ENCODE measurements around the gene BAHCC1.

The BAHCC1 gene

DNA sequence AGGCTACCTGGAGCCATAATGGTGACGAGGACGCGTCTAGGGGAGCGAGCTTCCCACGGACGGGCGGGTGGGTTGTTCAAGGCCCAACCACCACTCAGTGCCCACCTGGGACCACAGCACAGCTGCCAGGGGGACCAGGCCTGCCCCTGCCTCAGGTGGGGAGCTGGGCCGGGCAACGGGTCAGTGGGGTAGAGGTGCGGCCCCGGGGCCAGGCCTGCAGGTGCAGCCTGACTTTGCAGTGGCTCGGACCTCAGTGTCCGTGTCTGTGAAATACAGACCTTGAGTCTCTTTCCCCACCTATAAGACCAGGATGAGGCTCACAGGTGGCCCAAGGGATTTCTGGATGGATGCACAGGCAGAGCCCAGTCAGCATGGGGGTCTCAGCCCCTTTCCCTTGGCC, 74.0 kb downstream of the BAHCC1 start:
- Histone ChIP-seq H3K27me3 (ENCODE audit: control insufficient read depth, insufficient read depth, low read length) (no peaks in the 10 kb centered on the region), H3K4me1 (ENCODE audit: control insufficient read depth, low read depth, low read length) (no peaks in the 10 kb centered on the region), H3K36me3 (ENCODE audit: control insufficient read depth, low read depth, low read length) (no peaks in the 10 kb centered on the region), H3K9ac (ENCODE audit: low read length) (no peak overlapping the region), H3K4me3 (ENCODE audit: low read length) (no peak overlapping the region), H3K9me3 (ENCODE audit: control insufficient read depth, low read depth, low read length) (no peaks in the 10 kb centered on the region), H3K27ac (ENCODE audit: low read length) (no peak overlapping the region)

DNA sequence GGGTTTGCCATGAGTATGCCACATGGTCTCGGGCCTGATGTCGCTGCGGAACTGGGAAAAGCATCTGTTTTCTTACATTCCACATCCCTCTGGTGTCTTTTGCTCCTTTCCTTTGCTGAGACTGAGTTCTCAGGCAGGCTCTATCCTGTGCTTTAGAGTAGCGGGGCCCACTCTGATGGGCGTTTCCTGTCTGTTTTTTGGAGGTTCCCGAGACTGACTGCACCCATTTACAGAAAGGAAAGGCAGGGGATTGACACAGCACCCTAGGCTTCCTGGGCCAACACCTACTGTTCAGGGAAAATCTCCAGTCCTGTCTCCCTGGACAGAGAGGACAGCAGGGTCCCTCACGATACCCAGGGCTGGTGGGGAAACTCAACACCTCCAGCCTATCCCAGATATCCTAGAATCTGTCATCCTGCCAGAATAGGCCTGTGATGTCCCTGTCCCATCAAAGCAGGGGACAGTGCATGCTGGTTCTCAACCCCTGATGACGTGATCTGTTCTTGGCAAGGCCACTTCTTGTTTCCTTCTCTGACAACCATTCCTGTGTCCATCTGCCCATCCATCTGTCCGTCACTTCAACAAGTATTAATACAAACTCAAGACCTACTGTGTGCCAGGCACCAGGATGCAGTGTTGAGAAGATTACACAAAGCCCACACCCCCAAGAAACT, 75.2 kb downstream of the BAHCC1 start:
- Histone ChIP-seq H3K36me3 (ENCODE audit: control insufficient read depth, low read depth, low read length) (no peaks in the 10 kb centered on the region), H3K27ac (ENCODE audit: low read length) (no peak overlapping the region), H3K4me1 (ENCODE audit: control insufficient read depth, low read depth, low read length) (no peaks in the 10 kb centered on the region), H3K4me3 (ENCODE audit: low read length) (no peak overlapping the region), H3K9ac (ENCODE audit: low read length) (no peak overlapping the region), H3K27me3 (ENCODE audit: control insufficient read depth, insufficient read depth, low read length) (no peaks in the 10 kb centered on the region), H3K9me3 (ENCODE audit: control insufficient read depth, low read depth, low read length) (no peaks in the 10 kb centered on the region)

DNA sequence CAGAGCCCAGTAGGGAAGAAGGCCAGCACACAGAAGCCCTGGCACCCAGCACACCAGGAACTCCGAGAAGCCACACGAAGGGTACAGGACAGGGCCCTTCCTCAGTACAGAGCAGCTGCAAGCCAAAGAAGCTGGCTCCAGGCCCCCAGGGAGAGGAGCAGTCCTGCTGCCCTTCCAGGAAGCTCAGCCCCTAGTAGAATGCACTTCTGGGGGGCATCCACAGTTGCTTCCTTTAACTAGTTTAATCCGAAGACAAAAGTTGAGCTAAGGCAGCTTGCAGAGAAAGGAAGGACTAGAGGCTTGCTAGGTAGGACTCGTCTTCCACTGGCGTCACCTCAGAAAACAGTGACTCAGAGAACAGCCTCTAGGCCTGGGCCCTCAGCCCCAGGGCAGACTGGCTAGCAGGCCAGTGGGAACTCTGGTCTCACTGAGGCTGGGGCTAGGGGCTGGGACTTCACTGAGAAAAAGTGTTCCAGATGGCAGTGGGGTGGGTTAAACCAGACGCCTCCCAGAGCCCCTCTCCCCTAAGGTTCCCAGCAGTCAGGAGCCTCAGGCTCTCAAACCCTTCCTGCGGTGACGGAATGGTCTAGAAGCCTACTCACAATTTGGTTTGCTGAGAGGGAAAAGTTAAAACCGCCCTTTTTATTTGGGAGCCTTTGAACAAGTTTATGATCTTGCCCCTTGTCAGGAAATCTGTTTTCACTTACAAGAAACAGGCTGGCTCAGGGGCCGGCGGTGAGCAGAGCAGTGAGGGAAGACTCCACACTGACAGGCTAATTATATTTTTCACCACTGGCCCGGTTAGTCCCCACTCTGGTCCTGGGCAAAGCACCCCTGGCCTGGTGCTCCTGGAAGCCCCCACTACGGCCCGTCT, 75.9 kb downstream of the BAHCC1 start:
- H3K4me3 ChIP-seq (ENCODE audit: low read length), result no peak overlapping the region
- no peaks in the 10 kb centered on the region for H3K36me3 ChIP-seq (ENCODE audit: control insufficient read depth, low read depth, low read length)
- H3K27ac ChIP-seq (ENCODE audit: low read length), result no peak overlapping the region
- H3K9ac ChIP-seq (ENCODE audit: low read length), result no peak overlapping the region
- no peaks in the 10 kb centered on the region for H3K27me3 ChIP-seq (ENCODE audit: control insufficient read depth, insufficient read depth, low read length)
- H3K4me1 ChIP-seq (ENCODE audit: control insufficient read depth, low read depth, low read length), result no peaks in the 10 kb centered on the region
- no peaks in the 10 kb centered on the region for H3K9me3 ChIP-seq (ENCODE audit: control insufficient read depth, low read depth, low read length)

DNA sequence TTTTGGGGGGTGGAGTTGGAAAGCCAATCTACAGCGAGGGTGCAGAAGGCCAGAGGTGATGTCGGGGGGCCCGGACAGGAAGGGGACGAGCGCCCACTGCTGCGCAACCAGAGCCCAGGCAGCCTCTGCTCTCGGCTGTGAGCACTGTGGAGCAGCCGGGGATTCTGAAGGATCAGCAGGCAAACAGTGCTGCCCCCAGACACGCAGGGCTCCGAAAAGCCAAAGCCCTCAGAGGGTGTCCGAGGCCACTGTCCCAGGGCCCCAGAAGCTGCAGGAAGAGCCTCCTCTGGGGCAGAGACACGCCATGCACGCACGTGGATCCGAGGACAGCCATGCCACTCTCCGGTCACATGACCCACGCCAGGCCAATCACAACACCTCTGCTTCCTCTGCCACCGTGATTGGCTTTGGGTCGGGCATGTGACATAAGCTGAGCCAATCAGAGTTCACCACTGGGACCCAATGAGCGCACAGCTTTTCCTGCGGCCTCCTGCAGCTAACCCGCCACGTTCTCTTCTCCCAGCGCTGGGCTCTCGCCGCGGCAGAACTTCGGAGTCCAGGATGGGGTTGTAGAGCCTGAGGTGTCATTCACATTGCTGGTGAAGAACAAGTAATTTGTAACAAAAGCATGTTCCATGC, 76.7 kb downstream of the BAHCC1 start:
- H3K9me3 ChIP-seq (ENCODE audit: control insufficient read depth, low read depth, low read length), result no peaks in the 10 kb centered on the region
- H3K27ac ChIP-seq (ENCODE audit: low read length), result no peak overlapping the region
- H3K4me3 ChIP-seq (ENCODE audit: low read length), result no peak overlapping the region
- H3K4me1 ChIP-seq (ENCODE audit: control insufficient read depth, low read depth, low read length), result no peaks in the 10 kb centered on the region
- H3K9ac ChIP-seq (ENCODE audit: low read length), result no peak overlapping the region
- no peaks in the 10 kb centered on the region for H3K36me3 ChIP-seq (ENCODE audit: control insufficient read depth, low read depth, low read length)
- H3K27me3 ChIP-seq (ENCODE audit: control insufficient read depth, insufficient read depth, low read length), result no peaks in the 10 kb centered on the region

DNA sequence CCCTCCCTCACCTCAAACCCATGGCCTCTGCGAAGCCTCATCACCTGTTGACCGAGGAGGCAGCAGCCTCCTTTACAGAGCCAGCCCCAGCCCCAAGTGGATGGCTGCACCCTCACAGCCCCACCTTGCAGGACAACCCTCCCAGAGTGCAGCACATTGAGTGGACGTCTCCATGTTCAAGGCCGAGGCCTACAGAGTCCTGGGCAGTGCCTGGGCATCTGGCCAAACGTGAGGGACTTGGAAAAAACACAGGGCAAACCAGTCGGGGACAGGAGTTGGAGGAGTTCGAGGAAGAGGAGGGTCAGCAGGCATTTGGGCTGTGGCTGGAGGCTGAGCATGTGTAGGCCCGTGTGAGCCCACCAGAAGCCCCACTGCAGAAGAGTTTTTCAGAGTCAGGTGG, 77.8 kb downstream of the BAHCC1 start:
- Histone ChIP-seq H3K9me3 (ENCODE audit: control insufficient read depth, low read depth, low read length) (no peaks in the 10 kb centered on the region), H3K4me1 (ENCODE audit: control insufficient read depth, low read depth, low read length) (no peaks in the 10 kb centered on the region), H3K27me3 (ENCODE audit: control insufficient read depth, insufficient read depth, low read length) (no peaks in the 10 kb centered on the region), H3K27ac (ENCODE audit: low read length) (no peak overlapping the region), H3K4me3 (ENCODE audit: low read length) (no peak overlapping the region), H3K36me3 (ENCODE audit: control insufficient read depth, low read depth, low read length) (no peaks in the 10 kb centered on the region), H3K9ac (ENCODE audit: low read length) (no peak overlapping the region)

DNA sequence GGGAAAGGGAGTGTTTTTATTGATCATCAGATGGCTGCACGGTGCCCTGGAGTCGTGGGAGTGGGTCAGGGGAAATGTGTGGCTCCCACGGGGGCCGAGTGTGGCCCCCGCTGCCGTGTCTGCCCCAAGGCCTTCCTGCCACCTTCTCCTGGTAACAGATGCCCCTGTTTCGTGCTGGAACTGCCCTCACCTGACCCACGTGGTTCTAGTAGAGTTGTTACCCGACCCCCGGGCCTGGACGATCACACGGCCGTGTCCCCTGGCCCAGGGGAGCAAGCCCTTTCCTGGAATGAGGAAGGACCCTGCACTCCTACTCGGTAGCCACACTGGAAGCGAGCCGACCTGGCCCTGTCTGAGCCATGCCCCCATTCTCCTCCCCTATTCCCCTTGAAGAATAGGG, 79.7 kb downstream of the BAHCC1 start:
- H3K4me1 ChIP-seq (ENCODE audit: control insufficient read depth, low read depth, low read length), result no peaks in the 10 kb centered on the region
- no peaks in the 10 kb centered on the region for H3K9me3 ChIP-seq (ENCODE audit: control insufficient read depth, low read depth, low read length)
- no peak overlapping the region for H3K4me3 ChIP-seq (ENCODE audit: low read length)
- no peak overlapping the region for H3K27ac ChIP-seq (ENCODE audit: low read length)
- no peak overlapping the region for H3K9ac ChIP-seq (ENCODE audit: low read length)
- no peaks in the 10 kb centered on the region for H3K36me3 ChIP-seq (ENCODE audit: control insufficient read depth, low read depth, low read length)
- no peaks in the 10 kb centered on the region for H3K27me3 ChIP-seq (ENCODE audit: control insufficient read depth, insufficient read depth, low read length)

DNA sequence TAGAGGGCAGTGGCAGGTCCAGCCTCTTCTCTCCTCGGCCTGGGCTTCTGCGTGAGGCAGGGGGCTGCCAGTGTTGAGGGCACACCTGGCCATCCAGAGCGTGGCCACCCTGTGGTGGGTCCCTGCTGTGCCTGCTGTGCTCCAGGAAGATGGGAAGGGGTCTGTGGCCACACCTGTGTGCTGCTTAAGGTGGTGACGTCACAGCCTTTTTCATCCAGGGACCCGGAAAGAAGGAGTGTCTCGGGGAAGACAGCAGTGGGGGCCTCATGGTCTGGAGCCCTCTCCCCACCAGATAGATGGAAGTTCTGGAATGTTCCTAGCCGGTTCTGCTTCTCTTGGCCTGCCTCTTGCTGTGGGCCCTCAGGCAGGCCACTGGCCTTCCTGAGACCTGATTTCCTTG, 80.8 kb downstream of the BAHCC1 start:
- Histone ChIP-seq H3K27ac (ENCODE audit: low read length) (no peak overlapping the region), H3K9me3 (ENCODE audit: control insufficient read depth, low read depth, low read length) (no peaks in the 10 kb centered on the region), H3K4me1 (ENCODE audit: control insufficient read depth, low read depth, low read length) (no peaks in the 10 kb centered on the region), H3K9ac (ENCODE audit: low read length) (no peak overlapping the region), H3K27me3 (ENCODE audit: control insufficient read depth, insufficient read depth, low read length) (peaks cover 9% of the 10 kb centered on the region), H3K4me3 (ENCODE audit: low read length) (no peak overlapping the region), H3K36me3 (ENCODE audit: control insufficient read depth, low read depth, low read length) (no peaks in the 10 kb centered on the region)

DNA sequence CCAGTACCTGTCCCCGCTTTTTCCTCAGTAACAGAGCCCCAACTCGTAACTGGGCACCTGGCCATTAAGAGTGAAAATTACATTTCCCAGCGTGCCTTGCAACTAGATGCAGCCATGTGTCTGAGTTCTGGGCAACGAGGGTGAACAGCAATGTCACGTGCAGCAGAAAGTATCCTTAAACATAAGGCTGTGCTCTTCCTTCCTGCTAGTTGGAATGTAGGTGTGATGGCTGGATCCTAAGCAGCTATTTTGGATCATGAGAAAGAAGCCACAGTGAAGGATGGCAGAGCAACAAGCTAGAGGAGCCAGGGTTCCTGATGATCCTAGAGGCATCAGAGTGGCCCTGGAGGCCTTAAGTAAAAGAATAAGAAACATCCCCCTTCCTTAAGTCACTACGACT, 81.4 kb downstream of the BAHCC1 start:
- H3K4me3 ChIP-seq (ENCODE audit: low read length), result no peak overlapping the region
- H3K27me3 ChIP-seq (ENCODE audit: control insufficient read depth, insufficient read depth, low read length), result peaks cover 9% of the 10 kb centered on the region
- no peak overlapping the region for H3K9ac ChIP-seq (ENCODE audit: low read length)
- no peaks in the 10 kb centered on the region for H3K36me3 ChIP-seq (ENCODE audit: control insufficient read depth, low read depth, low read length)
- no peak overlapping the region for H3K27ac ChIP-seq (ENCODE audit: low read length)
- H3K4me1 ChIP-seq (ENCODE audit: control insufficient read depth, low read depth, low read length), result no peaks in the 10 kb centered on the region
- H3K9me3 ChIP-seq (ENCODE audit: control insufficient read depth, low read depth, low read length), result no peaks in the 10 kb centered on the region

DNA sequence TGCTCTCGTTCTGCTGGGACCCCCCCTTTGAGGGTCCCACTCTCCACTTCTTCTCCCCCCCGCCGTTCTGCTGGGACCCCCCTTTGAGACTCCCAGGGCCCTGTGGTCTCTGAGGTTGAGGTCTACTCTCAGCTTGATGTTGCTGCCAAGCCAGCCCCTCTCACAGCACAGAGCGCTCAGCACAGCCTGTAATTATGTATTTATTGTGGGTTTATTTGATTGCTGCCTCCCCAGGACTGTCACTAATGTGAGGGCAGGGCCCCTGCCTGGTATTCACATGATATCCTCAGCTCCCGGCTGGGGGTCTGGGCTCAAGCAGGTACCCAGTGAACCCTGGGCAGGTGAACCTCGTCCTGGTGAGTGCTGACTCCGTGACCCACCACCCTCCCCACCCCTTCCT, 81.9 kb downstream of the BAHCC1 start:
- Histone ChIP-seq H3K9ac (ENCODE audit: low read length) (no peak overlapping the region), H3K4me3 (ENCODE audit: low read length) (no peak overlapping the region), H3K27ac (ENCODE audit: low read length) (no peak overlapping the region), H3K4me1 (ENCODE audit: control insufficient read depth, low read depth, low read length) (no peaks in the 10 kb centered on the region), H3K36me3 (ENCODE audit: control insufficient read depth, low read depth, low read length) (no peaks in the 10 kb centered on the region), H3K27me3 (ENCODE audit: control insufficient read depth, insufficient read depth, low read length) (peaks cover 15% of the 10 kb centered on the region), H3K9me3 (ENCODE audit: control insufficient read depth, low read depth, low read length) (no peaks in the 10 kb centered on the region)

DNA sequence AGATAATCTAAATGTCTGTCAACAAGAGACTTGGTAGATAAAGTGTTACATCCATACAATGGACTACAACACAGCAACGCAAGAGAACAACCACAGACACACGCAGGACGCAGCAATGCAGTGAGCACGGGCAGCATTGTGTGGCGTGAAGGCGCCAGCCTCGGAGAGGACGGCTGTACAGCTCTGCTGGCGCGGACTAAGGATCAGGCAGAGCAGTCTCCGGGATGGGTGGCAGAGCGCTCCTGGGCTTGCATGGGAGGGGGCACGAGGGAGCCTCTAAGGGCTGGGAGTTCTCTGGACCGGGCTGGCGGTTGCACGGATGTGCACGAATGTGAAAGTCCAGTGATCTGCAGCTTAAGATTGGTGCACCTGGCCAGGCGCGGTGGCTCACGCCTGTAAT, 82.9 kb downstream of the BAHCC1 start:
- Histone ChIP-seq H3K27ac (ENCODE audit: low read length) (no peak overlapping the region), H3K27me3 (ENCODE audit: control insufficient read depth, insufficient read depth, low read length) (peaks cover 24% of the 10 kb centered on the region), H3K36me3 (ENCODE audit: control insufficient read depth, low read depth, low read length) (no peaks in the 10 kb centered on the region), H3K9me3 (ENCODE audit: control insufficient read depth, low read depth, low read length) (no peaks in the 10 kb centered on the region), H3K9ac (ENCODE audit: low read length) (no peak overlapping the region), H3K4me3 (ENCODE audit: low read length) (no peak overlapping the region), H3K4me1 (ENCODE audit: control insufficient read depth, low read depth, low read length) (no peaks in the 10 kb centered on the region)

DNA sequence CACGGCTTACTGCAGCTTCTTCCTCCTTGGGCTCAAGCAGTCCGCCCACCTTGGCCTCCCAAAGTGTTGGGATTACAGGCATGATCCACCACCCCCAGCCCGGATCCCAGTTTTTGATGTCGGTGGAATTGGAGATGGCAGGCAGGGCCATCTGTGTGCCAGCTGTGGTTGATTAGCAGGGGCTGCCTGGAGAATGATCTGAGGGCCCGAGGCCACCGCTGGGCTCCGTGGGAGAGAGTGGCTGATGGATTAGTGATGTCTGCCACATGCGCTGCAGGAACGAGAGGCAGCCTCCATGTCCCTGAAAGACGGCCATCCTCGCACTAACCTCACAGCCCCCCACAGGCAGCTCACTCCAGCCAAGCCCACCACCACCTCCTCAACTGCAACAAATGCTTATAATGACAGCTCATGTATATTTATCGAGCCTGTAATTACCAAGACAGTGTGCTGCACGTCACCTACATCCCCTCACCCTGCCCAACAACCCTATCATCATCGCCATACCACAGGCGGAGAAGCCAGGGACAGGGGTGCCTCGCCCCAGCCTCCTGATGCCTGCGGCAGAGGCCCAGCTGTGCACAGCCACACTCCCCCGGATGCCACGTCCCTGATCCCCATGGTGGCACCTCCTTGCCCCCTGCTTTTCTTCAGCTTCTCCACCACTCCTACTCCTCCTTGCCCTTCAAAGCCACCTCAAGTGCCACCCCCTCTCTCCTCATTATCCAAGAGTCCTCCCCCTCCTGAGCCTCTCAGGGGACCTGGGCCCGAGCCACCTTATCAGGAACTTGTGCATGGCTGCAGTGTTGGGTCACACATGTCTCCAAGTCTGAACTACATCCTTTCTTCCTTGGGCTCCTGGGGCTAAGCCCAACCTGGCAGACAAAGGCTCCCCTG, 84.2 kb downstream of the BAHCC1 start:
- Histone ChIP-seq H3K27ac (ENCODE audit: low read length) (no peak overlapping the region), H3K36me3 (ENCODE audit: control insufficient read depth, low read depth, low read length) (no peaks in the 10 kb centered on the region), H3K4me3 (ENCODE audit: low read length) (no peak overlapping the region), H3K27me3 (ENCODE audit: control insufficient read depth, insufficient read depth, low read length) (peaks cover 33% of the 10 kb centered on the region), H3K4me1 (ENCODE audit: control insufficient read depth, low read depth, low read length) (no peaks in the 10 kb centered on the region), H3K9ac (ENCODE audit: low read length) (no peak overlapping the region), H3K9me3 (ENCODE audit: control insufficient read depth, low read depth, low read length) (no peaks in the 10 kb centered on the region)

All from iPS-18a (cell line).